AG09309 (cell line): ENCODE results near the gene TPPP3.

Experiments used
- DNase-seq: peaks from one replicate; pipeline ENCODE4 v3.0.0-alpha.2; 2010; ENCODE audit warnings: low read depth
- H3K4me3 ChIP-seq: 2 replicates; pipeline ENCODE4 v1.5.1; 2011; ENCODE audit warnings: mild to moderate bottlenecking, low read depth, low read length, moderate library complexity; ENCODE audit not compliant: control insufficient read depth
- TF ChIP-seq, protein P1 (sequence below): IDR thresholded peaks from 2 replicates; pipeline ENCODE4 v1.5.1; 2011; ENCODE audit warnings: mild to moderate bottlenecking, low read depth, low read length, inconsistent platforms; ENCODE audit not compliant: insufficient read depth, control insufficient read depth; ENCODE audit errors: missing control alignments

Gene TPPP3

GRCh38 chr16:67406111-67406971, 13.0 kb upstream of the TPPP3 start:
- H3K4me3 ChIP-seq: no peak overlapping the region
- peak; percentile 55 for DNase-seq
- TF ChIP-seq, protein P1, sequence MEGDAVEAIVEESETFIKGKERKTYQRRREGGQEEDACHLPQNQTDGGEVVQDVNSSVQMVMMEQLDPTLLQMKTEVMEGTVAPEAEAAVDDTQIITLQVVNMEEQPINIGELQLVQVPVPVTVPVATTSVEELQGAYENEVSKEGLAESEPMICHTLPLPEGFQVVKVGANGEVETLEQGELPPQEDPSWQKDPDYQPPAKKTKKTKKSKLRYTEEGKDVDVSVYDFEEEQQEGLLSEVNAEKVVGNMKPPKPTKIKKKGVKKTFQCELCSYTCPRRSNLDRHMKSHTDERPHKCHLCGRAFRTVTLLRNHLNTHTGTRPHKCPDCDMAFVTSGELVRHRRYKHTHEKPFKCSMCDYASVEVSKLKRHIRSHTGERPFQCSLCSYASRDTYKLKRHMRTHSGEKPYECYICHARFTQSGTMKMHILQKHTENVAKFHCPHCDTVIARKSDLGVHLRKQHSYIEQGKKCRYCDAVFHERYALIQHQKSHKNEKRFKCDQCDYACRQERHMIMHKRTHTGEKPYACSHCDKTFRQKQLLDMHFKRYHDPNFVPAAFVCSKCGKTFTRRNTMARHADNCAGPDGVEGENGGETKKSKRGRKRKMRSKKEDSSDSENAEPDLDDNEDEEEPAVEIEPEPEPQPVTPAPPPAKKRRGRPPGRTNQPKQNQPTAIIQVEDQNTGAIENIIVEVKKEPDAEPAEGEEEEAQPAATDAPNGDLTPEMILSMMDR: no peak

- H3K4me3 ChIP-seq: no peak overlapping the region
- TF ChIP-seq, protein P1: no peak
- no peak for DNase-seq
These were observed 12.0 kb upstream of the TPPP3 start for GRCh38 chr16:67405336-67405735.

DNA sequence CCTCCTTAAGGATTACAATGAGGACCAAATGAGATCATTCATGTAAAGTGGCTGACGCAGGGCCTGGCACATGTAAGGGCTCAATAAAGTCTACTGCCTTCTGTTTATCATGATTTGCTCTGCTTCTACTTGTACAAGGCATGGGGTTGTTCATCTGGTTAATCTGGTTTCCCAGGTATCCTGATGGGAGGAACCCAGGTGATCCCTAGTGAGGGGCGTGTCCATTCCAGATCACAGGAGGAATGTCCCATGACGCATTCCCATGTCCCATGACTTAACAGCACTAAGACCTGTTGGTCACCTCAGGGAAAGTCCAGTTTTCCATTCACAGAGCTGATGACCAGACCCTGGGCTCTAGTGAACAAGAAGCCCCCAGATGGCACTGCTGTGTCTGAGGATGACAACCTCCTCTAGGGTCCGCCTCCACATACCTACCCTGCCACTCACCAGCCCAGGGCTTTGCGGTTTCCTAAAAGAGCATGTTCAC, 11.5 kb upstream of the TPPP3 start:
- H3K4me3 ChIP-seq: no peak overlapping the region
- TF ChIP-seq, protein P1: no peak
- no peak for DNase-seq

DNA sequence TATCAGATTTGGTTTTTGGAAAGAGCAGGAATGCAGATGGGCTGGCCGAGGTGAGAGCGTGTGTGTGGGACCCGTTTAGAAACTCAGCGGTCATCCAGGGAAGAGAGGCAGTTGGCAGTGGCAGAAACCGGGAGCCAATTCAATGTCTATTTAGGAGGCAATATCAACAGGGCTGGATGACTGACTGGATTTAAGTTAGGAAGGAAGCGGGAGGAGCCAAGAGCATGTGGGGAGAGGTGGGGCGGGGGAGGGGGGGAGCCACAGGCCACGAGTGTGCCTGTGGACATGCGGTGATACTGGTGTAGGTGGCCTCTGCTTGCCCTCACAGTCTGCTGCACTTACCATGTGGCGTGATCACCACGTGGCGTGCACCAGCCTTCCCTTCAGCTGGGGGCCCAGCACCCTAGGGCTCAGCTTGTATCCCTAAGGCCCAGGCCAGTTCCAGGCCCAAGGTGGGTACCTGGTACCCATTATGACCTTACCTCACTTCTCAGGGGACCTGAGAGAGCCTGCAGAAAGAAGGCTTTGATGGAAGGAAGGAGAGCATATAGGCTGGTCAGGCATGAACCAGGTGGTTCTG, 10.8 kb upstream of the TPPP3 start:
- DNase-seq: no peak
- TF ChIP-seq, protein P1: no peak
- H3K4me3 ChIP-seq: no peak overlapping the region

DNA sequence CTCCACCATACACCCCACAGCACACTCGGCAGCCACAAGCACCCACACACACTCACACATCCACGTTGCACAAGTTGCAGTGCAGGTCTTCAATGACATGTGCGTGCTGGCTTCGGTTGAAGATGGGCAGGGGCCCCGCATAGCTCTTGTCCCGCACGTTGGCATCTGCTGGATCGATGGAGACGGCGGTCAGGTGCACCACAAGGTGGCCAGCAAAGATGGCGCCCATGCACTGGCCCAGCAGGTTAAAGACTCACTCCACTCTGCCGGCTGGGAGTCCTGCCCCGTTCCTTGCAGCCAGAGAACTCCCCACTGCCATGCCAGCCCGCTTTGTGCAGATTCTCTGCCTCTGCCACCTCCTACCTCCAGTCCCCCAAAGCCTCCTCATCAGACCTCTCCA, 7.6 kb upstream of the TPPP3 start:
- DNase-seq: no peak
- H3K4me3 ChIP-seq: no peak overlapping the region
- TF ChIP-seq, protein P1: no peak

DNA sequence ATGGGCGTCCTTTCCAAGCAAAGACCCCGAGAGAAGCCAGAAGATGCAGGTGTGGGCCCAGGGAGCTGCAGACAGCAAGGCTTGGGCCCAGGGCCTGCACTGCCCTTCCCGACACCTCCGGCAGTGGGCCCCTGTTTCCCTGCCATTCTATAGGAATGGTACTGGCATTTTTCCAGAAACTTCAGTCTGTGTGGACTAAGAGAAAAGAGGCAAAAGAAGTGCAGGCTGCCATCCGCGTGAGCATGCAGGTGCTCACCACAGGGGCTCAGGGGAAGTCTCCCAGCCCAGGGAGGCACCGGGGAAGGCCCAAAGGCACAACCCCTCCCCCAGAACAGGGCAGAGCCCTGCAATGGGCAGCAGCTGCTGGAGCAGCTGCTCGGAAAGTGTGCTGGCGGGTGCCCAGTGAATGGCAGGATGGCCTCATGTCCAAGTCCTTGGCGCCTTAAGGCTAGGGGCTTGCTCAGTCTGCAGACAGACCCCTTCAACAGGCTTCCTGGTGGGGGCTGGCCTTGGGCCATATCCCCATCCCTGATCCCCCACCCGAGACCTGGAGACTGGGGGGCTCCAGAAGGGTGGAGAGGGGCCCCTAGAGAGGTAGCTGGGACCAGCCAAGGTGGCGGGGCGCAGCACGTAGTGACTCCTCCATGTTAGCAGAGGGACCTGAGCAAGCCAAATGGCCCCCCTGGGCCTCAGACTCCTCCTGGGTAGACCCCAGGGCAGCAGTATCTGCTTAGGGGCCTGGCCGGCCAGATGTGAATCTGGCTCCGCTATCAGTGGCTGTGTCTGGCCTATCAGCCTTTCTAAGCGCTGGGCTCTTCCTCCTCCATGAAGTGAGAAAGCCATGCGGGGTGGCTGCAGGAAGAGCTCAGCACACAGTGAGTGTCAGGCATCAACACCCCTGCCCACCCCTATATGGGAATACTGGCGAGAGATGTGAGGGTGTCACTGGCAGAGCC, 6.7 kb upstream of the TPPP3 start:
- TF ChIP-seq, protein P1: no peak
- DNase-seq: no peak
- H3K4me3 ChIP-seq: no peak overlapping the region
